ENCODE results near the gene BLACAT1.
A peak's percentile ranks its signal among the peaks of the same experiment; 100 is the strongest.
"Not testable (repeated sequence)": the region's sequence is repeated elsewhere in the genome, so short reads cannot be mapped to it uniquely, and the experiment has no call there.

Gene BLACAT1

DNA sequence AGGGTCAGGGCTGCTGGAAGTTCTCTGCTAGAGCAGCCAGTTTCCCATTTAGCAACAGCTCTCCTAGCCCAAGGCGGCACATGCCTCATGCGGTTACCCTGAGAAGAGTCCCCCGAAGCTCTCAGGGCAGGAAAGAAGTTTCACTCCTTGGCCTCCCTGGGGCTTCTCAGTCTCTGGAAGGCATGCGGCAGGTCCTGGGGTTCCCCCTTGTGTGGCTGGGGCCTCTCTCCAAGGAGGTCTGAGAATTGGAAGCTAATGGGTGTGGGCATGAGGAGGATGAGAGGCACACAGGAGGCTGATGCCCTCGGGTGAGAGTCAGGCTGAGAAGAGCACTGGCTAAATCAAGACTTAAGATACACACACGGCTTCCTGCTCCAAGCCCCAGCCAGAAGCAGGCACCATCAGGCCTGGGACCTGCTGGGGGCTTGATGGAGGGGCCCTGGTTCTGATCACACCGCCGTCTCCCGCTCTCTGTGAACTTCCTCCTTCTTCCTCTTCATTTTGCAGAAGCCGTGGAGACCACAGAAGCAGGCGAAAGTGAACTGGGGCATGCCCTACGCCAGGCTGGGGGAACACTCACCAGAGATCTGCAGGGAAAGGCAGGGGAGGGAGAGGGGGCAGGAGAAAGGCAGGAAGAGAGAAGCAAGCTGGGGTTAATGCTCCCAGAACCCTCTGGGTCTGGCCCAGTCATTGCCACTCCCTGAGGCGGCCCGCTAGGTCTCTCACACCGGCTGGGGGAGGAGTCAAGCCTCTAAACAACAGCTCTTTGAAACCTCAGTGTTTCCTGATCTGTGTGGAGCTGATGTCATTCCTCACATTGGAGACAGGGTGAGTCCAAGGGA is 15.1 kb downstream of the BLACAT1 start:
- peak; percentile 93 for DNase-seq (ENCODE audit: low spot score)

DNA sequence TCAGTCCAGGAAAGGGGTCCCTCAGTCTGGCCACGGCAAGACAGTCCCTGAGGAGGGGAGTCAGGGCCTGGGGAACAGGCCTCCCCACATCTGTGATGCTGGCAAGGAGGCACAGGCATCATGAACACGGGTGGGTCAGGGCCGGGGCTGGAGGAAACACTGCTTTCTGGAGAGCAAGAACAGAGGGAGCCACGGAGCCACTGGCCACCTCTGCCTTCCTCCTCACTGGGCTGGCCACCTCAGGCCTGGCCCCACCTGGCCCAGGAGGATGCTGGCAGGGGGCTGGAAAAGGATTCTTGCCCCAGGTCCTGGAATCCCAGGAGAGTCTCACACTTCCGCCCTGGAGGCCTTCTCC is 15.7 kb downstream of the BLACAT1 start:
- no peak for DNase-seq (ENCODE audit: low spot score)

DNA sequence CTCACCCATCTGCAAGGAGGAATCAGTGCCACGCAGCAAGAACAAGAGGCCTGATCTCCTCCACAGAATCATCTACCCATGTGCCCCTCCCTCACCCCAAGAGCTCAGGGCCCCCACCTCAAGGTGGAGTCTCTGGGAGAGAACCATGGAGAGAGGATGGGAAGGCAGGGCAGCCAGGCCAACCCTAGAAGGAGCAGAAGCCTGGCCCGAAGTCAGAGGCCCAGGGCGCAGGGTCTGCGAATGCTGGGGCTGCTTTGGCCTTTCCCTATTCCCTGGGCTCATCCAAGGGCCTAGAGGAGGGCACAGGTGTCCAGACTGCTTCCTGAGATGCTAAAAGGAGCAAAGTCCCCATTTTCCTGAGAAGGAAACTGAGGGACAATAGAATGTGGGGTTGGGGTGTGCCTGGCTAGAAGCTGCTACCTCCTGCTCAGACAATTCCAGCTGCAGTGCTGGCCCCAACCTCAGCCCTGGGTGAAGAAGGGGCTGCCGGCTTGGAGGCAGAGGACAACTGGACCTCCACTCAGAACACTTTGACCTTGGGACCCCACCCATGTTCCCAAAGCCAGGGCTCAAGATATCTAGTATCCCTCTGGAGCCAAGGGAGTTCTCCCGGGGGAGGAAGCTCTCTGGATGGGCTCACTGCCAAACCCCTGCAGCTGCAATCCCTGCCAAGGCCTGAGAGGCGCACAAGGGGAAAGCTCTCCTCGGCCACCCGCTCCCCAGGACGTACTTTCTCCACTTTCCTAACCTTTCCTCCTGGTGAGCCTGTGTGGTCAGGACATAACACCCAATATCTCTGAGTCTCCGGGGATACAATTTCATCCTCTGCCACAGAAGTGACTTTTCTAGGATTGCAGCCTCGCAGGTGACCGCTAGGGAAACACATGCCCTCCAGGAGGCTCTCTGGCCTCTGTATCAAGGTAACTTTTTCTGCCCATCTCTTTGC is 17.4 kb downstream of the BLACAT1 start:
- peak; percentile 56 for DNase-seq (ENCODE audit: low spot score)

DNA sequence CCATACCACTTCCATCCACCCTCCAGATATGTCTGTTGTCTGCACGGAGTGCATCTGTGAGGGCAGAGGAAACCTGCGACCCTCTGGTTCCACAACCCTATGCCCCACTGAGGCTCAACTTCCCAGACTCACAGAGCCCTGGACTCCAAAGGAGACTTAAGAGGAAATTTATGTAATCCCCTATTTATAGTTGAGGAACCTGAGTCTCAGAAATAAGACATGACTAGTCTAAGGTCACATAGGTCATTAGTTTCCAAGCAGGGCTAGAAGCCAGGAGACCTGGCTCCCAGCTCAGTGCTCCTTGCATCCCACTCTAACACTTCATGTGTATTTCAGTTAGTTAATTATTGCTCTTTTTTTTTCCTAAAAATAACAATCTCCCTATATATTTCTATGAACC is 18.3 kb downstream of the BLACAT1 start:
- DNase-seq (ENCODE audit: low spot score) = no peak

DNA sequence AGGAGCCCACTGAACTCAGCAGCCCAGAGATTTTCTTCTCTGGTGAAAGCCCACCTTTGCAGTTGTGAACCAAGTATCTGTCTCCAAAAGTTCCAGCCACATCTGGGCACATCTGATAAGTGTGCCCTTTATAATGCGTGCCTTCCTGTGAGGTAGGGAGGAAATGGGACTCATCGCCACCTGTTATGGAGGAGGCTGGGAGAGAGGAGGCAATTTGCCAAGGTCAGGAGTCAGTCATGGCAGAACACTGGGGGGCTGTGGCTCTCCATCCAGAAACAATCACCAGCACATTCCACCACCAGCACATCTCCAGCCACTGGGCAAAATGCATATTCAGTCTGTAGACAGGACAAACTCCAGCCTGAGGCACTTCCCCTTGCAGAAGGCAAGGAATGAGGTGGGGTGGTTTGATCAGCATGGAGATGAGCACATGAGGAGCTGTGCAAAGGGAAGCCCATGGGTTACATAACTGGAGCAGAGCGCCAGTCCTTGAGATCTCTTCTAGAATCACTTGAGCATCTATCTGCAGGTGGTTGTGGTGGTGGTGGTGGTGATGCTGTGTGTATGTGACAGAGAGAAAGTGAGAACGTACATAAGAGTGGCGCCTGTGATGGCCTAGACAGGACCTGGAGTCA is 19.0 kb downstream of the BLACAT1 start:
- peak; percentile 59 for DNase-seq (ENCODE audit: low spot score)

DNA sequence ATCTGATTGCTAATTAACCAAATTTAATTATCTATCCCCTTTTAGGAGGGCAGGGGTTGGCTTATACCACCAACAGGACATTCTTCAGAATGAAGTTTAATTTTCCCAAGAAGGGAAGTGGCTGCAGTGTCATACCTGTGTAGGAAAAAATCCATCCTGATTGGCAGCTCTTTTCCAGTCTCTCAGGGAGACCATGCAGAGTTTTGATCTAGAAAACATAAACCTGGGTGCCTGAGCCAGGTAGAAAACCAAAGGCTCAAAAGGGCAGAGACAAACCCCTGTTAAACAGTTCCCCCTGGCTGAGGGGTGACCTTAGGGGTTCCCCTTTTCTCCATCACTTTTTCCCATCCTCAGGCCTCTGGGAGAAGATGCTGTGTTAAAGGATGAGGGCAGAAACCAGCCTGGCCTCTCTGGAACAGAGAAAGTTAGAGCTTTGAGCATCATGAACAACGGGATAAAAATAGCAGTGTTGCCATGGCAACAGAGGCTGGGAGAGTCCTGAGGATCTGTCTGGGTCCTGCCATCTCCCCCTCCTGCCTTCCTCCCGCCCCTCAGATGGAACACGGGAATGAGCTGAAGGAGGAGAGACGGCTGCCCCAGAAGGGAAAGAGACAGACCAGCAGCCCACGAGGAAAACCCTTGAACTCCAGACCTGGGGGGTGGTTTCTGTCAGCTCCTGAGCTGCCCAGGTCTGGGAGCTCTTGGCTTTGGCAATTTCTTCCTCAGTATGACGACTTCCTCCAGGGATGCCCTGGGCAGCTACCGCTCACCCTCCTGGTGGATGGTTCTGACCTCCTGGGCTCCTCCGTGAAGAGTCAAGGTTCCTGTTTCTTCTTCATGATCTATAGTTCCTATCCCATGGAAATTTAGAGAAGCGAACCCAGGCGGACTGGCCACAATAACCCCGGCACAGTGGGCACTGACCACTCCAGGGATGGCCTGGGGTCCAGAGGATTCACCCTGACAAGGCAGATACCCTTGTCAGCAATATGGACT is 20.0 kb downstream of the BLACAT1 start:
- peak; percentile 99 for DNase-seq (ENCODE audit: low spot score)

DNA sequence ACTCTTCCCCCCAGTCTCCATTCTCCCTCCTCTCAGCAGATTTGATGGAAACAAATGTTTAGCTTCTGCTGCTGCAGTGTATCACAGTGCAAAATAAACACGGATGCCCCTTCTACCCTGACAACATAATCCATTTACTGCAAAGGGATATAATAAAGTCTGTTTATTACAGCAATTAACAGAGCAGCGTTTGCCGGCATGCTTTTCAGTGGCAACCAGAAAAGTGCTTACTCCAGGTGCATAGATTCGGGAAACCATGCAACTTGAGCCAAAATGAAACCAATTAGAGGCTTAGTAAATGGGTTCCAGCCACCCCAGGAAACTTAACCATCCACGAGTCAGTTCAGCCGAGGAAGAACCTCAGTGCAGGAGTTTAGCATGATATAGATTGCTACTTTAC is 21.1 kb downstream of the BLACAT1 start:
- DNase-seq (ENCODE audit: low spot score) = peak; percentile 25

DNA sequence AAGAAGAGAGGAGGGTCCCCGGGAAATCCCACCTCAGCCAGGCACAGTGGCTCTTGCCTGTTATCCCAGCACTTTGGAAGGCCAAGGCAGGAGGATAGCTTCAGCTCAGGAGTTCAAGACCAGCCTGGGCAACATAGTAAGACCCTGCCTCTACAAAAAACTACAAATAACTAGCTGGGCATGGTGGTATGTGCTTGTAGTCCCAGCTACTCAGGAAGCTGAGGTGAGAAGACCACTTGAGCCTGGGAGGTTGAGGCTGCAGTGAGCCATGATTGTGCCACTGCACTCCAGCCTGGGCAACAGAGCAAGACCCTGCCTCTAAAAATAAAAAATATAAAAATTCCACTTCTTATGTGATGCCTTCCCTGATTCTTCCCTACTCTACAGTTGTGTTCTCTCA is 23.2 kb downstream of the BLACAT1 start:
- not testable (repeated sequence) for DNase-seq (ENCODE audit: low spot score)

DNA sequence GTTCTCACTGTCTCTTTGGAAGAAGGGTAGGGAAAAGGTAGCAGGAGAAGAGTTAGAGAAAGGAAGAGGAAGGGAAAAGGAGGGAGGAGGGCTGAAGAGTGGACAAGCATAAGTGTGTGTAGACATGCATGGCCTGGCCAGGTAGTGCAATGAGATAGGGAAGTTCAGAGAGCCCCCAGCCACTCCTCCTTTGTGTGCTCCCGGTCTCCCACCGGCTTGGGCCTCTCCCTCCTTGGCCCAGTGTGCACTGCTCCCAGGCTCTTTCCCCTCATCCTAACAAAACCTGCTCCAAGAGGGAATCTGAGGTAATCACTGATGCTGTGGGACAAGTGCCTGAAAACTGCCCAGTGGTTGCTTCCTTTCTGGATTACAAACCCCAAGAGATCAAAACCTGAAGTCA is 23.7 kb downstream of the BLACAT1 start:
- DNase-seq (ENCODE audit: low spot score) = no peak

DNA sequence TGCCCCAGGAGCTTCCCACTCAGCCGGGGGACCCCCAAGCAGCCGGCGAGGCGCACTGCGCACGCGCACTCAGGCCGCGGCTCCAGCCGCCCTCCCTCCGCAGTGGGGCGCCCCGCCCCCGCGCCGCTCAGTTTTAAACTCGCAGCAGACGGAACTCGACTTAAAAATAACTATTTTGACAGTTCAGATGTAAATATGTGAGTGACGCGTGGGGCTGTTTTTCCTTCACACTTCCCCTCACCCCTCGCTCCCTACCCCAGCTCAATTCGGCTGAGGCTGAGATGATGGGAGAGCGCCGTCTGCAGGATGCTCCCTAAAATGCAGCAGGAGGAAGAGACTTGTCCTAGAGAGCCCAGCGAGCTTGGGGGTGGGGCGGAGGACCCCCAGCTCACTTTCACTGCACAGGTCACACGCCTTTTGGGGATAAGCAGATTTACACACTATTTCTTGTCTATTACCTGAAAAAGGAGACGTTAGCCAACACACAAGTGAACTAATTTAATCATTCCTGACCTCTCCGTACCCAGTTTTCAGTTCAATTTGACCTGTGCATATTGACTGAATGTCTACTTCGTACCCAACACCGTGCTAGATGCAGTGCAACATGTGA is 25.0 kb downstream of the BLACAT1 start:
- DNase-seq (ENCODE audit: low spot score) = peak; percentile 69

DNA sequence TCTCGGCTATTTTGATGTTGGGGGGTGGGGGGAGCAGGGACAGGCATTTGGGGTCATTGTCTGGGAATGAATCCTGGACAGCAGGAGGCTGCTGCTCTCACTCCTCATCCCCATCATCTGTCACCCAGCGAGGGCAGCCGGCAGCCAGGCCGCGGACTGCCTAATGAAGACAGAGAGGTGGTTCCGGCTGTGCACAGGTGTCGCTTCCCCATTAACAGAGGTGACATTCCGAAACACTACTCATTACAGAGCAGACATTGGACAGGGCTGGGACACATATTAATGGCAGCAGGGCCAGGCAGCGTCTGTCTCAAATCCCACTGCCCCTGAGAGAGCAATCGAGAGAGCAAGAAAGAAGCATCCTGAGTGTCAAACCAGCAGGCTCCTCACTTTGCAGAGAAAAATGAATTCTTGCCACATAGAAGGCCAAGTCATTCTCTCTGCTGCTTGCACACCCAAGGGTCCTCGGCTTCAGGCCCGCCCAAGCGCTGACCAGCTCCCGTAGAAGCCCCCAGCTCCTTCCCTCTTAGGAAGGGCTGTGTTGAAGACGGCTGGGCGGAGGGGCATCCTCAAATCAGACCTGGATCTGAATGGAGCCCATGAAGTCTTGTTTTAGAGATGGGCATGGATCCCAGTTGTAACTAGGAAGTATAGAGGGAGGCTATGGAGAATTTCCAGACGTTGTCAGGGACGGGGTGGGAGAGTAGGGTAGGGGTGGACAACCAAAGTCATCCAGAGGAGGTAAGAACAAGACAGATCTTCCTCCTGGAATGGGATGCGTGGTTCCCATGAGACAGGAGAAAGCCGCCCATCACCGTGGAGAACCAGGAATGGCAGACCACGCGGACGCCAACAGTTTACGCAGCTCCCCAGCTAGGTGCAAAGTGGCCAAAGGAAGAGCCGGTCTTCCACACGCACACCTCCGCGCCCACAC is 25.8 kb downstream of the BLACAT1 start:
- DNase-seq (ENCODE audit: low spot score) = peak; percentile 71

DNA sequence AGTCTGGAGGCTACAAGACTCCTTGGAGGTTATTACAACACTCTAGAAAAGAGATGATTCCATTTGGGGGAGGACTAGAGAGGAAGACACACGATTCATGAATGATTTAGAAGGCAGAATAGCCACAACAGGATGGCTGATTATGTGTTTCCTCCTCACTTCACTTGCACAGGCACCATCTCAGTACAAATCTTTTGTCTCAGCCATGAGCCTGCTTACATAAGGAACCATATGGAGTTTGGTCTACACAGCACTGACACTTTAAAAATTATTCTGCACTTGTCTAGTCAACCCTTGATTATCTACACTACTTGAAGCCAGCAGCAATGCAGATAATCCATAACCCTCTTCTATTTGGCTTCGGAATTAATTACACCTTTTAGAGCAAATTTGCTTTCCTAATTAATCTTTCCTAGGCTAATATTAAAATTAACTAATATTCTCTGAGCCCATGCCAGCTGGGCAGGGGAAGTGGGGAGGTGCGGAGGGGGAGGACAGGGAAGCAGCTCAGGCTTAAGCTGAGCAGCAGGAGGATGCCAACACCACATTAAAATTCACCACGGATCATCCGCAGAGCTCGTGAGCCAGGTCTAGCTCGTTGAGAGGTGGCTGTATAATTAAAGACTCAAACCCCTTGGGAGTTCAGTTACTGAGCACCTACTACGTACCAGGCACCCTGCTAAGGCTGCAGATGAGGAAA is 30.8 kb downstream of the BLACAT1 start:
- DNase-seq (ENCODE audit: low spot score) = peak; percentile 61

DNA sequence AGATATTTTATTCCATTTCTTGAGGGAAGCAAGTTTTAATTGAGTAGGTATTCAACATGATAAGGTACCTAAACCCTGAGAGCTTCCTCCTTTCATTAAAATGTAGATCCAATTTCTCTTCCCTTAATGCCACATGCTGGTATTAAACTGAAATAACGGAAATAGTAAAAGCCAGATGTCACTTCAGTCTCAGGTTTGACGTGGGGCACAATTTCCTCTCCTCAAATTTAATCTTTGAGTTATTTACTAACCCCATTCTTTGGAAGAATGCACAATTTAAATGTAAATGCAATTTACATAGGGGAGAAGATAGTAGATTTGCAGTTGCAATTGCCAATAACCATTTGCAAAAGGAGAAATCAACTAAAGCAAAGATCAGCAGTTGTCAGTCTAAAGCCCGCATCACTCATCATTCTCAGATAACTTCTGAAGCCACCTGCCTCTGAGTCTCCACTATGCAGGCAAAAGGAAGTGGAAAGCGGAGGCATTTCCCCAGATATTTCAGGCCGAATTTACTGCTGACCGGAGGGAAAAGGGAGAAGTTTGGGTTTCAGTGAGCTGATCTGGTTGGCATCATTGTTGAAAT is 31.9 kb downstream of the BLACAT1 start:
- no peak for DNase-seq (ENCODE audit: low spot score)

DNA sequence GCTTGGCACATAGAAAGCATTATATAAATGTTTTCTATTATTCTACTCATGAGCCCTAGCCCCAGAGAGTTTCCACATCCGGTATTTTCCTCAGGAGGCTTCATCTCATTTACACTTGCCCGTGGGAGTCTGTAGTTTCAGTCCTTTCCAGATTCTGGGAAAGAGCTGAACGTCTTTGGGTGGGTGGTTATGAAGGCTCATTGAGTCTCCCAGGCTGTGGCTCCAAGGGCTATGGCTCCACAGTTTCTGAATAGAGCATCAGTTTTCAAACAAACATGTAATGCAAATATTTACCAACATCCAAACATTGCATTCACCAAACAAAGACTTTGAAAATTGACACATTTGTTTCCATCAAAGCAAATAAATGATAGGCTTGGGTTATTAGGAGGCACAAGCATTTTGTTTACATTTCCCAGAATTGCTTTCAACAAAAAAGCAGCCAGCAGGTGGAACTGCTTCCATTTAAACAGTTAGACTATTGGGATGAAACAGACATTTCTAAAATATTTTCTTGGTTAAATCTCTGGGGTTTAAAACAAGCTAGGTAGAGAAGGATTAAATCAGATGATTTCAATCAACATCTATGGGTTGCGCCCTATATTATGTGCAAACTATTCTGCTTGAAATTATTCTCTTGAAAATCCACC is 32.7 kb downstream of the BLACAT1 start:
- DNase-seq (ENCODE audit: low spot score) = peak; percentile 61

DNA sequence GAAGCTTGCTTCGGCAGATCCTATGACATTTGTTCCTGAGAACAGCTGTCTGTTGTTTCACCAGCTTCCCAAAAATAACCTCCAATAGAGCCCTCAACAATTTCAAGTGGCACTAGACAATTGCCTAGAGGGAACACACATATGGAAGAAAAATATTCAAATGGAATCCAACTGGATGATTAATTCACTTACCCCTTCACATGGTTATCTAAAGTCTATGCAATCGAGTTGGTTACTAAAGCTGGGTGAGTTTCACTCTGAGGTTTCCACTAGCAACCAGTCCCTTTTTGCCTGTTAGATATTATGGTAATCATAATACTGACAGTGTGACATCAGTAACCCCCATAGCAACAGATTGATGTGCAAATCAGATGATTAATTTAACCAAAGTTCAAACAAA is 34.0 kb downstream of the BLACAT1 start, which contains the start of gene LEMD1:
LEMD1 (minus strand) TSS at position 259 of the 400 bp plus-strand sequence. CDS start 1,520 bp downstream, outside the sequence.
- DNase-seq (ENCODE audit: low spot score) = no peak

DNA sequence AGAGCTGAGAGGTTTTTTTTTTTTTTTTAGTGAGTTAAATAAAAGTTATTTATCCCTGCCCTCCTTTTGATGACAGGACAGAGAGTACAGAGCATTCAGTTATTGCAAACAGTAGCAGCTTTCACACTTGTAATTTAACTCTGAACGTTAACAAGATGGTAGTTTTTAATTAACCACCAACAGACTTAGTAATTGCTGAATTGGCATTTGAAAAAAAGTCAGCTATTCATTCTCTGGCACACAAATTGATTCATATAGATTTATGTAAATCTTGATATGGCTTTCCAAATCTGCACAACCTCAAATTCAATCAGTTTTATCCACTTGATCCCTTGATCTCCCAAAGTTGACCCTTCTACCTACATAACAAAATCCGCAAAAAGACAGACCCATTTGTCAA is 34.9 kb downstream of the BLACAT1 start:
- DNase-seq (ENCODE audit: low spot score) = no peak

DNA sequence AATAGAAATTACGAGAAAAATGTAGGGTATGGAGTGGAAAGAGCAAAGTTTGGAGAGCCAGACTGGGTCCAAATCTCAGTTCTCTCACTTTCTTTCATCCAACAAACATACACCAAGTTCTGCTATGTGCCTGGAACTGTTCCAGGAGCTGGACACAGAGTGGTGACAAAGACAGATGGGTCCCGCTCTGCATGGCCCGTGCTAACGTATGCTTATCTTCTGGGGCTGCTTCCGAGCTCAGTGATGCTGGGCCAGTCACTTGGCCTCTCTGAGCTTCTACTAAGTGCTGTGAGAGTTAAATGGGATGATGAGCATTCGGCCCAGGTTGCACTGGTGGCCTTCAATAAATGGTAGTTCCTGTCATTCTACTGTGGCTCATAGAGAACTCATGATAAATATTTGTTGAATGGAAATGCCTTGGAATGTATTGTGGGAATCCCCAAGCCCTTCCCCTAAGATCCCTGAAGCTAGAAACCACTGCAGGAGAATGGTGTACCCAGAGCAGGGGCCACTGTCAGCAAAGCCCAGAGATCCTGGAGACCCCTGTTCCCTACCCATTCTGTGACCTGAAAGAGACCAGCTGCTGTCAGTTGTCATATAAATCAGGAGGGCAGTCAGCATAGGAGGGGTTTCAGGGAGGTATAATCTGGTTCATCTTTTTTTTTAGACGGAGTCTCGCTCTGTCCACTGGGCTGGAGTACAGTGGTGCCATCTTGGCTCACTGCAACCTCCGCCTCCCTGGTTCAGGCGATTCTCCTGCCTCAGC is 37.8 kb downstream of the BLACAT1 start:
- peak; percentile 46 for DNase-seq (ENCODE audit: low spot score)

Data from cerebellar cortex (tissue), 1 donor.